Activated CD4-positive, CD25-positive, alpha-beta regulatory T cell treated with anti-CD3 and anti-CD28 coated beads, Interleukin-2, amount 50 U/mL, for 24 hours (primary cell): ENCODE data around the gene SPTY2D1.
A peak's percentile ranks its signal among the peaks of the same experiment; 100 is the strongest.
"Not testable (repeated sequence)": the region's sequence is repeated elsewhere in the genome, so short reads cannot be mapped to it uniquely, and the experiment has no call there.

Source experiments
- ATAC-seq, 2 donors: fragments of 150-1000 bp; cut with Tn5 transposase; one replicate each; pipeline ENCODE4 v1.10.0; 2021; ENCODE audit warnings: mild to moderate bottlenecking in 1 of 2, moderate library complexity in 1 of 2

The SPTY2D1 gene

DNA sequence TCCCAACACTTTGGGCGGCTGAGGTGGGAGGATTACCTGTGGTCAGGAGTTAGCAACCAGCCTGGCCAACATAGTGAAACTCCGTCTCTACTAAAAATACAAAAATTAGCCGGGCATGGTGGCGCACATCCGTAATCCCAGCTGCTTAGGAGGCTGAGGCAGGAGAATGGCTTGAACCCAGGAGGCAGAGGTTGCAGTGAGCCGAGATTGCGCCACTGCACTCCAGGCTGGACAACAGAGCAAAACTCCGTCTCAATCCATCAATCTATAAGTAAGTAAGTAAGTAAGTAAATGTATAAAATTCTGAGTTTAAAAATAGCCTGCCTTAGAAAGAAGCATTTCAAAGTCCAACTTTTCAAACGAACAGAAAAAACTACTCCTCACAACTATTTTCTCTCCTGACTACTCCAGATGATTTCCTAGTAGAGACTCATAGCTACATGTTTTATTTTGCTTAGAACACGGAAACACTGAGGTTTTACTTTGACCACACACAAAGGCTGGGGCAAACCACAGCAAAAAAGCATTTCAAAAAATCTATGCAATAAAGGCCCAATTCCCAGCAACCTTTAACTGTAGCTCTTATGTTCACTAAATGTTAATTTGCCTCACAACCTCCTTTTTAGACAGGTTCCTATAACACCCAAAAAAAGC, 16.3 kb downstream of the SPTY2D1 start:
- peak in 1 of 2 donors; percentile 18 for ATAC-seq

DNA sequence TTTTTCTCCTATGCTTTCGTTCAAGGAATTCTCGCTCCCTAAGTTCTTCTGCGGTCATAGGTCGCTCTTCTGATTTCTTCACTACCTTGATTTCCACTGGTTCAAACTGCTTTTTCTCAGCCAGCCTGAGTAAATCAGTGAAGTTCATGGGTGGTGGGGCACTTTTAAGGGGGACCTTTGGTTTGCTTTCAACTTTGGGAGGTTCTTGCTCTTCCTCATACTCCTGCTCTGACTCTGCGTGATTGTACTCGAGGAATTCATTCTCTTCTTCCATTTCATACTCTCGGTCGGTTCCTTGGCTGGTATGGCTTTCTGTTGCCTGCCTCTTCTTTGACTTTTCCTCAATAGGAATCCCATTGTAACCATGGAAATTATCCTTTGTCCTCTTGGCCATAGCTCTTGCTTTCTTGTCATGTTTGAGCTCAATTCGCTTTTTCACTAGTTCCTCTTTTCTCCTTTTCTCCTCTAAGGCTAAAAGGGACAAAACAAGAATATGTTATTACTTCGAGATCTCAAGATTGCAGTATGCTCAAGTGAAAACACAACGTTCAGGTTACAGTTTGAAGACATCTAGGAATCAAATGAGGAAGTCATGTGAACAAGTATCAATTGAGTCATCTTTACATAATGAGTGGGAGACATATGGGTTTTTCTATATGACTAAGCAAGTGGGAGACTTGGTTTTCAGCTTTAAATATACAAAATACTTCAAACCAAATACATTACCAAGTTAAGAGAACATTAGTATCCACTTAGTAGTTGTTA, 18.3 kb downstream of the SPTY2D1 start:
- peak; percentile 90 to 91 for ATAC-seq

DNA sequence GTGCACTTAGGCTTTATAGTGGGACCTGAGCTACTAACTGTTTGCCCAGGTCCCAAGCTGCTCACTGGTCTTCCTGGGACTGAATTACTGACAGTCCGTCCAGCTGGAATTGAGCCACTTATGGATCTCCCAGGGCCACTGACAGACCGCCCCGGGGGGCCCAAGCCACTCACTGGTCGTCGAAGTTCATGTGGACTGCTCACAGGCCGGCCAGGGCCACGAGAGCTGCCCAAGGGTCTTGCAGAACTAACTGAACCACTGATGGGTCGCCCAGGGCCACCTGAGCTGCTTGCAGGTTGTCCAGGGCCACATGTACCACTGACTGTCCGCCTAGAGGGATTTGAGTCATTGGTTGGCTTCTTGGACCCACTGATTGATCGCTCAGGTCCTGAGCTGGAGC, 19.5 kb downstream of the SPTY2D1 start:
- ATAC-seq, result no peak

DNA sequence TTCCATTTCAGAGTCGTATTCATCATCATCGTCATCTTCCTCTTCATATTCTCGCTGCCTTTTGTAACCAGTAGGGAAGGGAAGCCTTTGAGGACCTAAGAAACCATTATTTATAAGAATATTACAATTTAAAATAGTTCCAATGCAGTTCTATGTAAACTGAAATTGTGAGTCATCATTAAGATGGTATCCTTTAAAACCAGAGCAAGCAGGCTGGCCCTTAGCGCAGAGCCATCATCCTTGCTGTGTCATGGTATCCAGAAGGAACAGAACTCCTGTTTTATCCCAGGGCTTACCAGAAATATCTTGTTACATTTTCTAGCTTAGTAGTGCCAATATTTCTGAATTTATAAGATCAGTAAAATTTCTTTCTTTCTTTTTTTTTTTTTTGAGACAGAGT, 21.7 kb downstream of the SPTY2D1 start:
- no peak for ATAC-seq

DNA sequence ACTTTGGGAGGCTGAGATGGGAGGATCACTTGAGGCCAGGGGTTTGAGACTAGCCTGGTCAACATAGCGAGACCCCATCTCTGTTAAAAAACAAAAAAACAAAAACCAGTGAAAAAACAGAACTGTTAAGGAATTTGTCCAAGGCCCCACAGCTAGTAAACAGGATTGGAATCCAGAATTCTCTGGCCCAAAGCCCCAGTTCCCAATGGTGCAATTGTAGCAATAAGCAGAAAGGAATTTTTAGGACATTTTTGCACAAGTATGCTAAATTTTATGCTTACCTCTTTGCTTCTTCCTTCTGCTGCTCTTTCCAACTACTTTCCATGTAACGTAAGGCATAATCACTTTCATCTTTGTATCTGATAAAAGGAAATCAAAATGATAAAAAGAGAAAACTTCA, 22.9 kb downstream of the SPTY2D1 start:
- no peak for ATAC-seq

DNA sequence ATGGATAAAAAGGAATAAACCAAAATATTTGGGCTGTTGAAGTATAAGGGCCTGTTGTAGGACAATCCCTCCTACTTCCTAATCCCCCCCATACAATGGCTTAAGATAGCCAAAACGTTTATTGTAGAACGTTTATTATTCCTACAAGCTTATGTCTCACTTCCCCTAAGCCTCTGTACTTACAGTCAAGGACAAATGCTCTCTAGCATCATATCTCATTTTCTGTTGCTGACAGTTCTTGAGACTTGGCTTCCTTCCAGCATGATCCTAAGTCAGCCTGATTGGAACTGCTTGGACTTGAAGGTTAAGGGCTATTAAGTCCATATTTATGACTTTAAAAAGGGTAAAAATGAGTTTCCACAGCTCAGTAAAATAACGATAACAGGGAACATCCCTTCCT, 25.8 kb downstream of the SPTY2D1 start:
- ATAC-seq, result no peak

DNA sequence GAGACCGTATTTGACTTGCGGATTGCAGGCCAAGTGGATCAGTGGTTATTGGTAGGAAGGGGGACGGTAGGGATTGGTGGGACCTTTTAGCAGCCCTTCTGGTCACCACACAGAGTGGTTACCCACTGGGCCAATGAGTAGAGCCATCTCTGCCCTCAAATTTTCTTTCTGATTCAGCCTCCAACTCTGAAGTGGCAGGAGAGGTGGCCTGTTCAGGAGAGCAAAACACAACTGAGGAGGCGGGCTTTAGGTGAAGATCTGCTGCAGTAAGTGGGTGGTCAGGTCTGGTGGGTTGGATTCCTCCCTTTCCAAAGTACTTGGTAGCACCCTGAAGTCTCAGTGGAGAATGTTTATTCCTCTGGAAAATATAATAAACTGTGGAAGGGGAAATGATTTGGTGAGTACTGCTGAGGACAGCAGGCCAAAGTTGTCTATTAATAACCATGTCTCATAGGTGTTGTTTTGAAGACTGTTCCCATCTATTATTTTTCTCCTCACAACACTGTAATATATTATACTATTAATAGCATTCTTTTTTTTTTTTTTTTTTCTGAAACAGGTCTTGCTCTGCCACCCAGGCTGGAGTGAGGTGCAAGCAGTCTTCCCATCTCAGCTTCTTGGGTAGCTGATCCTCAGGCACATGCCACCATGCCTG, 33.1 kb downstream of the SPTY2D1 start:
- ATAC-seq, result no peak

DNA sequence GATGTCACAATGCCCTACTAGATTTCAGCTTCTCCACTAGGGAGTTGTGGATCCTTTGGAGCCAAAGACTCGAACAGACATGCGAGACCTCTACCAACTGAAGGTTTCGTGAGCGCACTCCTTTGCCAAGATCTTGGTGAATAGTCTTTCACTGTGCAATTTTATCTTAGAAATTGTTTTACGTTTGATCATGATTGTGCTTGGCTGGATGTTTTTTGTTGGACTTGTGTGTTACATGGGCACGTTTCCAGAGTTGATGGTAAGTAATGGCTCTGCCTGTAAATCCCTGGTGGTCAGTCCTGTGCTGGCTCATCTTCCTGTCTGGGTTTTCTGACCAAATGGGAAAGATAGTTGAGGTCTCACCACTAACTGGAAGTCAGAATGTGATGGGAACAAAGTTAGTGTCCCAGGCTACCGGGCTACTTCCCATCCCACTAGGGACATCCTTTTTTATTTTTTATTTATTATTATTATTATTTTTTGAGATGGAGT, 34.4 kb downstream of the SPTY2D1 start, which contains the start of gene MISFA:
MISFA (plus strand) TSS at position 51 of the 492 bp plus-strand sequence; CDS start at position 191, 140 bp downstream.
- no peak for ATAC-seq

DNA sequence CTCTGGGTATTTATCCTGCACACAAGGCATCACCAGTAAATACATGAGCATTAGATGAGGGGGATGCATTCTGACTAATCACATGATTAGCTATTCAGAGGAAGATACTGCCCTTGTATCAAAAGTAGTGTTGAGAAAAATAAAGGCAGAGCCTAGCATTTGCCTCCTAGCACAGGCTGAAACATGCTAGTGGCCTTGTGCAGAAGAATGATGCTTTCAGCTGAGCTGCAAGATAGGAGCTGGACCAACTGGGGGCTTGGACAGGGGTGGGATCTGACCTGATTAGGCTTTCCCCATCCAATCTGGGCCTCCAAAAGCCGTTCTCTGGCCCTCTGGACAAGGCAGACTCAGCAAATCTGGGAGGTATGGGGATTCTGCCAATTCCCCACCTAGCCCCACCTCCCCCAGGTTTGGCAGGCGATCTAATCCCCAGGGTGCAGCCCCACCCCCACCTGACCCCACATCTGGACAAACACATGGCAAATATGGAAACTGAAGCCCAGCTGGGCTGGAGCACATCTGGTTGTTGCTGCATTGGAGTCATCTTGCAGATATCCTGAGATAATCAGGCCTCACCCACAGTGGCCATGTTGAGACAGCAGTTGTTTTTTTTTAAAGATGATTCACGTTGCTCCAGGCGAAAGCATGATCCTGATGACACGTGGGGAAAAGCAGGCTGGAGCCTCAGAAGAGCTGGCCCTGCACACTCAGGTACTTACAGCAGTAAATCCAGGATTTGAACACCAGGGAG, 39.0 kb downstream of the SPTY2D1 start:
- no peak for ATAC-seq

DNA sequence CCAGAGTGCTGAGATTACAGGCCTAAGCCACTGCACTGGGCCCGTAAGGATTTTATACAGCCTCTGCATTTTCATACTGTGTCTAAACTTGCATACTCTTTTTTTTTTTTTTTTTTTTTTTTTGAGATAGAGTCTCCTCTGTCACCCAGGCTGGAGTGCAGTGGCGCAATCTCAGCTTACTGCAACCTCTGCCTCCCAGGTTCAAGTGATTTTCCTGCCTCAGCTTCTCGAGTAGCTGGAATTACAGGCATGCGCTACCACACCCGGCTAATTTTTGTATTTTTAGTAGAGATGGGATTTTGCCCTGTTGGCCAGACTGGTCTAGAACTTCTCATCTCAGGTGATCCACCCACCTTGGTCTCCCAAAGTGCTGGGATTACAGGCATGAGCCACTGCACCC, 40.1 kb downstream of the SPTY2D1 start:
- ATAC-seq, result not testable (repeated sequence)

DNA sequence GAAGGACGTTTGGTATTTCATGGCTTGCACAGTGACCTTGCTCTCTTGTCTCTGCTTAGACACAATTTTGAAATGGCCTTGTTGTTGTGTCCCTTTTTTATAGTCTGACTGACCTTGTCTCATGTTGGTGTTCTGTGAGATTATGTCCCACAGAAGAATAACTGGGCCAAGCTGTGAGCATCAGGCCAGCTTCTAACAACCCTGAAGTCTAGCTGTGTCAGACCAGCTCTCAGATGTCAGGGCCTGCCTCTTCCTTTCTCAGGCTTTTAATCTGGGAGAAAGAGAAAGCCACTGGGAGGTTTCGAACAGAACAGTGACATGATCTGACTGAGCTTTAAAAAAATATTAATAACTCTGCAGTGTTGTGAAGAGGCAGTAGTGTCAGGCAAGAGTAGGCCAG, 43.6 kb downstream of the SPTY2D1 start:
- no peak for ATAC-seq

DNA sequence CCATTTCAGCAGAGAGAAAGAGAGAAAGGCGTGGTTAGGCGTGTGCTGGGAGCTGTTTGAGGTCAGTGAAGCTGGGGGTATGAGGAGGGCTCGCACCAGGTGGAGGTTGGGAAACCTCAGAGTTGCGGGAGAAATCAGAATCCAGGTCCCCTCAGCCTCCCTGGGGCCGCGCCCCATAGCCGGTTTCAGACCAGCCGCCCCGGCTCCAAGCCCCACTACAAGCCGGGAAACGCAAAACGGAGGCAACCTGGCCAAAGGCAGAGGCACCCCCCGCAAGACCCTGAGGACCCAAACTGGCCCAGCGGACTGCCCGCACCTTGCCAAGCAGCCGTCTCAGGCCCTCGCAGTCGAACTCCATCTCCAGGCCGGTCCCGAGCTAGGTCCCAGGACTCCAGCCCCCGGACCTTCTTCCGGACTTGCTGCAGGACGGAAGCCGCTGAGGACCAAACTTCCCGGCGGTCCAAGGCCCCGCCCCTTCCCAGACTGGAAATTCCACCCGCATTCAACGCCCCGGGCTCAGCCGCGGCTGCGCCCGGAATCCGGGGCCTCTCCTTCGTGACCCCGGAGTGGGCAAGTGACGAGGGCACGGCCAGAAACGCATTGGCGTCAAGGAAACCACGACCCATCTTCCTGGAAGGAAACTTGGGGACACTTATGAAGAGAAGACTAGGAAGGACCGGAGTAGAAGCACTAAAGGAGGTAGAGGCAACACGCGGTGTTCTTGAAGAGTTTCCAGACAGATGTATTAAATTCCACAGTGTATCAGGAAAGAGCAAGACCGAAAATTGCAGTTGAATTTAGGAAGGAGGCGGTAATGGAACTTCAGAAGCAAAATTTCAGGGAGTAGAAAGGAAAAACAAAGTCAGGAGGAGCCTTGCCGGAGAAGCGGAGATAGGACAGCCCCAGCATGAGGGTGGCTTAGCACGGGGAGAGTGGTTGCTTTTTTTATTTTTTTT, 45.6 kb downstream of the SPTY2D1 start, which contains the start of gene UEVLD:
UEVLD (minus strand) TSS at position 438 of the 956 bp plus-strand sequence; CDS start at position 358, 80 bp downstream.
- ATAC-seq, result peak; percentile 41 to 54

DNA sequence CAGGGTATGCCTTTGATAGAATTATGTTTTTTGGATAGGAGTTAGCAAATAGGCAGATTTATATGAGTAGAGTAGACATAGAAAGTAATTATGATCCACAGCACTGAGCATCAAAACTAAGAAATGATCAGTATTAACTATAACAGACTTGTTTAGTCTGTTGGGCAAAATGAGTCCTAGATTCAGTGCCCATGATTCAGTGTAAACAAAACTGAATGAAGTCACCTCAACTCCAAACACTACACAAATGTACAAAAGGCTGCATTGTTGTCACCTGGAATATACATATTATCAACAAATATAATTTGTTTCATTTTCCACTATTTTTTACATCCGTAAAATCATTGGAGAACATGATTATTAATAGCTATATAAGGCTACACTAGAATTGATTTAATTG, 52.3 kb downstream of the SPTY2D1 start:
- no peak for ATAC-seq

DNA sequence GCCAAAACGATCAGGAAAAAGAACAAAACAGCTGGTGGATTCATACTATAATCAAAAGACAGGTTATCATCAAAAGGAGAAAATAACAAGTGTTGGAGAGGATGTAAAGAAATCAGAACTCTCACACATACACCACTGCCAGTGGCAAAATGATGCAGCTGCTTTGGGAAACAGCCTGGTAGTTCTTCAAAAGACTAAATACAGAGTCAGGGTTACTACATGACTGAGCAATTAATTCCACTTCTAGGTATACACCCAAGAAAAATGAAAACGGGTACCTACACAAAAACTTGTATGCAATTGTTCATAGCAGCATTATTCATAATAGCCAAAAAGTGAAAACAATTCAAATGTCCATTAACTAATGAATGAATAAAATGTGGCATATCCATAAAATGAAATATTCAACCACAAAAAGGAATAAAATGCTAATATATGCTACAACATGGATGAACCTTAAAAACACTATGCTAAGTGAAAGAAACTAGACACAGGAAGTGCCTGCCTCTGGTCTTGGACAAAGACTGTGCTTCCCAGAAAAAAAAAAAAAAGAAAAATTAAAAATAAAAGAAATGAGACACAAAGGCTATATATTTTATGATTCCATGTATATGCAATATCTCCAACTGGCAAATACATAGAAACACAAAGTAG, 53.9 kb downstream of the SPTY2D1 start:
- no peak for ATAC-seq

DNA sequence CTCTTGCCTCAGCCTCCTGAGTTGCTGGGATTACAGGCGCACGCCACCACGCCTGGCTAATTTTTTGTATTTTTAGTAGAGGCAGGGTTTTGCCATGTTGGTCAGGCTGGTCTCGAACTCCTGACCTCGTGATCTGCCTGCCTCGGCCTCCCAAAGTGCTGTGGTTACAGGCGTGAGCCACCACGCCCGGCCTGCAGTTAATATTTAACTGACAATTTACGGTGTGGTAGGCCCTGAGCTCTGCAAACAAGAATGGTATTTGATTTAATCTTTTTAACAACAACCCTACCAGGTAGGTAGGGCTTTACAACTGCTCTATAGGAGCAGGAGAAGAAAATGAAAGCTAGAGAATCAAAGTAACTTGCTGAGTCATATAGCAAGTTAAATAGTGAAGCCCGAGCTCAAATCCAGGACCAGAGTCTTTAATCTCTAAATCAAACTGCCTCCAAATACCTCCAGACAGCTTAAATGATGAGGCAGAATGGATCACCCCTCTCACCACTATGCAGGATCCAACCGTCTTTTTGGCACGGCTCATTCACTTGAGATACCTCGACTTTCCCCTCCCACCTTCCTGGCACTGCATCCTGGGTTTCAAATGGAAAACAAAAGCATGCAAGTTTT, 55.1 kb downstream of the SPTY2D1 start:
- ATAC-seq, result peak; percentile 84 to 85

DNA sequence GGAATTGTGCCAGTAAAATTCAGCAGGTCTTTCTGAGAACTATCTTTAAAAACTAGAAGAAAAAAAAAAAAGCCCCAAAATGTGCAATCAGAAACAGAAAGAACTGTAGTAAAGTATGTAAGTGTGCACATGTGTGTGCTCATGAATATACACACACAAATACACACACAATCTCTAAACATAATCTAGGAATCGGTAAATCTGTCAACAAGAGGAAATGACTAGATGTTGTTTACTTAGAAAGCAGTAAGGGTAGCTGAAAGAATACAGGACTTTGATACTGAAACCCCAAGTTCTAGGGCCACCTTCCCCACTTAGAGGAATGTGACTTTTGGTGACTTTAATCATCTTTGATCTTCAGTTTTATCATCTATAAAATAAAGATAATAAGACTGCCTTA, 58.8 kb downstream of the SPTY2D1 start:
- no peak for ATAC-seq

DNA sequence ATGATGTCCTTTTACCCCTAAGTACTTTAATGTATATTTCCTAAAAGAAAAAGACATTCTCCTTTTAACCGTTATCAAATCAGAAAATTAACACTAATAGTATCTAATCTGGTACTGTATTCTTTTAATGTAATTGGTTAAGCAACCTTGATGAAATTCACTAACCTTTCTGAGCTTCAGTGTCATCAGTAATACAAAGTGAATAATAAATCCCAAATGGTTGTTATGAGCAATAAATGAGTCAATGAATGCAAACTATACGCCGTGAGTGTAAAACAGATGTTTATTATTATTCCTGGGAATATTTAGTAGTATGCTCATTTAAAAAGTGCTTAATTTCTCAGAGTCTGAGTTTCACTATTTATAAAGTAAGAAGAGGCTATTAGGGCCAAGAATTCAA, 67.1 kb downstream of the SPTY2D1 start:
- ATAC-seq, result no peak

DNA sequence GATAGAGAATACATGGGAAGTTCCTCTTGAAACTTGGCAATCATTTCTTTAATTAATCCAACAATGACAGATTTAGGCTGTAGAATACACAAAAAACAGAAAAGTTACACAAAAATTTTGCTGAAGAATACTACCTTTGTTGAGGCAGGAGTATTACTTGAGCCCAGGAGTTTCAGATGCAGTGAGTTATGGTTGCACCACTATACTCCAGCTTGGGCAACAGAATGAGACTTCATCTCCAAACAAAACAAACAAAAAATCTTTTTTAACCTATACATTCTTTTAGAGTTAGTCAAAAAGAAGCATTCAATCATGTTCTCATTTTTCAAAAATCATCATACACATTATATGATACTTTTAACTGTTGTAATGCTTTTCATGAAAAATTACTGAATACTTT, 67.7 kb downstream of the SPTY2D1 start:
- ATAC-seq, result no peak

DNA sequence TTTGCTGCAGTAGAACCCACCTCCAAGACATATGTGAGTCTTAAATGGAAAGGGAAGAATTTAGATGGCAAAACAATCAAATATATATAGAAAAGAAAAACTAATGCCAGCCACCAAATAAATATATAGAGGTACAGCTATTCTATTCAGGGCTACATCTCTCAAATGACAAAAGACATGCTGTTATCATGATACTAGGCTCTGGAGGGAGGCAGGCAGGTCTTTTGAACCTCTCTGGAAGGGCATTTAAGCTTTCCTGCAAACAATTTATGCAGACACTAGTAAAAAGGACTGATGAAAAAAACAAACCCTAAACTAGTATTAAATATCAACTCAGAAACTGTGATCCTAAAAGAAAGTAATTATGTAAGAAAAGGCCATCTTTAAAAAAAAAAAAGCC, 70.0 kb downstream of the SPTY2D1 start:
- no peak for ATAC-seq

DNA sequence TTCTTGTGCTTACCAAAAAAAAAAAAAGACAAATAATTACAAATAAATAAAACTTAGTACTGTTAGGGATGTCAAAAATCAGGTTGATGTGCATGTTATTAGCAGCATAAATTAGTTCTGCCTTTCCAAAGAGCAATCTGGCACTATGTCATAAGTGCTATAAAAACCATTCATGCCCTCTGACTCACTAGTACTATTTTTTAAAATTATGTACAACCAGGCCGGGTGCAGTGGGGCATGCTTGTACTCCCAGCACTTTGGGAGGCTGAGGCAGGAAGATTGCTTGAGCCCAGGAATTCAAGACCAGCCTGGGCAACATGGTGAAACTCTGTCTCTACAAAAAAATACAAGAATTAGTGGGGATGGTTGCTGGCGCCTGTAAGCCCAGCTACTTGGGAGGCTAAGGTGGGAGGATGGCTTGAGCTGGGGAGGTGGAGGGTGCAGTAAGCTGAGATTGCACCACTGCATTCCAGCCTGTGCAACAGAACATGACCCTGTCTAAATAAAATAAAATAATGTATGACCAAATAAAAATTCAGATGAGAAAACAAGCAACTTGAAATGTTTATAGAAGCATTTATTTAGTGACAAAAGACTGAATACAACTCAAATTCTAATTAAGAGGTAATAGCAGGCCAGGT, 70.9 kb downstream of the SPTY2D1 start:
- no peak for ATAC-seq
